ENCODE measurements around the gene NDUFA6. TPM values are rescaled to one million over a fixed set of nuclear protein-coding genes. Genes with fewer than 3 reads are reported as not detected.

The NDUFA6 gene
- total and polyA plus RNA-seq, 2 of the 13 experiments (the other 11 are each of a cell fraction or from before 2014, with no cell fraction given), result 68.5 to 87.8 TPM

DNA sequence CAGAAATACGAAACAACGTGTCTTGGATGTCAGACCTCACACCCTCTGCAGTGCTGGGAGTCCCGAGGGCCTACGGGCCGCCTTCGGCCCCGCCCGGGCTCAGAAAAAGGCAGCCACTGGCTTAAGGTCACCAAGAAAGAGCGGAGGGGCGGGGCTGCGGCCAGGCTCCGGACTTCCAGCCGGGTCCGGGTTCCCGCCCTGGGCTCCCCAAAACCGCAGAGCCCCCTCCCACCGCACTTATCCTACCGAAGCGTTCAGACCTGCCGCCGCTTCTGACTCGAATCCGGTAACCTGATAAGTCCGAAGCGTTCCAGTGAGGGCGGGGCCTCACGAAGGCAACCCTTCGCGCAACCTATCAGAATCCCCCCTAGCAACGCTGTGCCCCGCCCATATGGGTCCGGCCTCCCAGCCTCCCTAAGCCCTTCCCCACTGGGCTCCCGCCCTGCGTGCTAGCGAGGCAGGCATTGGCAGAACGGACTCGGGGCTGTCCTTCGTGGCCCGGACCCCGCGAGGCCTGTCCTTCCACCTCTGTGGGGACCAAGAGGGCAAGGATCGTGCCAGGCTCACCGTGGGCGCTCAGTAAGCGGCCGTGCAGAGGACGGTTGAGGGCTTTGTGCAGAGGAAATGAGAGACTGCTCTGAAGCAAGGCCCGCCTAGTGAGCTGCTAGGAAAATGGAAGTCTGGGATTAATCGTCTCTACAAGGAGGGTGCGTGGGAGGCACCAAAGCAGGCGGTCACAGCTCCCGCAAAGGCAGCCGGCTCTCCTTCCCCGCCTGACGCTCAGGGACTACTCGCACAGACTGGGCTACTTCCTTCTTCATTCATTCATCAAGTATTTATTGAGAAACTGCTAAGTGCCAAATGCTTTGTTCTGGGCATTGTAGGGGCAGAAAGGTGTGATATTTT, 19.8 kb downstream of the NDUFA6 start, which contains the start of gene NAGA (continued):
- TF ChIP-seq, protein P1, sequence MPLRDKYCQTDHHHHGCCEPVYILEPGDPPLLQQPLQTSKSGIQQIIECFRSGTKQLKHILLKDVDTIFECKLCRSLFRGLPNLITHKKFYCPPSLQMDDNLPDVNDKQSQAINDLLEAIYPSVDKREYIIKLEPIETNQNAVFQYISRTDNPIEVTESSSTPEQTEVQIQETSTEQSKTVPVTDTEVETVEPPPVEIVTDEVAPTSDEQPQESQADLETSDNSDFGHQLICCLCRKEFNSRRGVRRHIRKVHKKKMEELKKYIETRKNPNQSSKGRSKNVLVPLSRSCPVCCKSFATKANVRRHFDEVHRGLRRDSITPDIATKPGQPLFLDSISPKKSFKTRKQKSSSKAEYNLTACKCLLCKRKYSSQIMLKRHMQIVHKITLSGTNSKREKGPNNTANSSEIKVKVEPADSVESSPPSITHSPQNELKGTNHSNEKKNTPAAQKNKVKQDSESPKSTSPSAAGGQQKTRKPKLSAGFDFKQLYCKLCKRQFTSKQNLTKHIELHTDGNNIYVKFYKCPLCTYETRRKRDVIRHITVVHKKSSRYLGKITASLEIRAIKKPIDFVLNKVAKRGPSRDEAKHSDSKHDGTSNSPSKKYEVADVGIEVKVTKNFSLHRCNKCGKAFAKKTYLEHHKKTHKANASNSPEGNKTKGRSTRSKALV (CRISPR knock-in tag; IDR thresholded peaks at IDR 0.05), result no peak
- TF ChIP-seq U2AF1 (optimal IDR thresholded peaks at IDR 0.05; ENCODE audit: low read depth, low read length) (peak; percentile 58), ZNF292 (CRISPR knock-in tag; IDR thresholded peaks at IDR 0.05; ENCODE audit: borderline replicate concordance, low read depth) (peak; percentile 29; the same call in 1 of the 2 replicates), EP300 (IDR thresholded peaks at IDR 0.05; ENCODE audit: low read depth in 2 of 2, low read length in 2 of 2) (no peak), EP300 (CRISPR knock-in tag; IDR thresholded peaks at IDR 0.05; ENCODE audit: borderline replicate concordance) (no peak; the same call in 1 of the 2 replicates), ZNF766 (CRISPR knock-in tag; IDR thresholded peaks at IDR 0.05; ENCODE audit: borderline replicate concordance) (no peak), FOXK2 (IDR thresholded peaks at IDR 0.05) (no peak), KLF15 (CRISPR knock-in tag; IDR thresholded peaks at IDR 0.05; ENCODE audit: borderline replicate concordance) (peak; percentile 87), ETV6 (CRISPR knock-in tag; conservative IDR thresholded peaks at IDR 0.05) (no peak; the same call in 1 of the 2 replicates), CREM (IDR thresholded peaks at IDR 0.05) (peak; percentile 46), CREM (CRISPR knock-in tag; IDR thresholded peaks at IDR 0.05) (peak; percentile 43; the same call in 1 of the 2 replicates), ZNF616 (CRISPR knock-in tag; IDR thresholded peaks at IDR 0.05; ENCODE audit: low read depth) (peak; percentile 76; the same call in 1 of the 2 replicates), ZSCAN22 (CRISPR knock-in tag; IDR thresholded peaks at IDR 0.05) (0 out of 2 replicates have a peak, but pooled peaks have one; percentile 27), ERF (CRISPR knock-in tag; IDR thresholded peaks at IDR 0.05) (peak; percentile 87), ZNF652 (CRISPR knock-in tag; IDR thresholded peaks at IDR 0.05; ENCODE audit: borderline replicate concordance, low read depth) (no peak), HOXA7 (CRISPR knock-in tag; IDR thresholded peaks at IDR 0.05) (0 out of 2 replicates have a peak, but pooled peaks have one; percentile 73), ZMYM3 (CRISPR knock-in tag; IDR thresholded peaks at IDR 0.05) (peak; percentile 69)
- TF ChIP-seq, protein P2, sequence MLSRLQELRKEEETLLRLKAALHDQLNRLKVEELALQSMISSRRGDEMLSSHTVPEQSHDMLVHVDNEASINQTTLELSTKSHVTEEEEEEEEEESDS (CRISPR knock-in tag; IDR thresholded peaks at IDR 0.05; ENCODE audit: borderline replicate concordance), result peak; percentile 52; the same call in 1 of the 2 replicates
- TF ChIP-seq, protein P3, sequence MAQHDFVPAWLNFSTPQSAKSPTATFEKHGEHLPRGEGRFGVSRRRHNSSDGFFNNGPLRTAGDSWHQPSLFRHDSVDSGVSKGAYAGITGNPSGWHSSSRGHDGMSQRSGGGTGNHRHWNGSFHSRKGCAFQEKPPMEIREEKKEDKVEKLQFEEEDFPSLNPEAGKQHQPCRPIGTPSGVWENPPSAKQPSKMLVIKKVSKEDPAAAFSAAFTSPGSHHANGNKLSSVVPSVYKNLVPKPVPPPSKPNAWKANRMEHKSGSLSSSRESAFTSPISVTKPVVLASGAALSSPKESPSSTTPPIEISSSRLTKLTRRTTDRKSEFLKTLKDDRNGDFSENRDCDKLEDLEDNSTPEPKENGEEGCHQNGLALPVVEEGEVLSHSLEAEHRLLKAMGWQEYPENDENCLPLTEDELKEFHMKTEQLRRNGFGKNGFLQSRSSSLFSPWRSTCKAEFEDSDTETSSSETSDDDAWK (CRISPR knock-in tag; IDR thresholded peaks at IDR 0.05), result no peak
- TF ChIP-seq, protein P4, sequence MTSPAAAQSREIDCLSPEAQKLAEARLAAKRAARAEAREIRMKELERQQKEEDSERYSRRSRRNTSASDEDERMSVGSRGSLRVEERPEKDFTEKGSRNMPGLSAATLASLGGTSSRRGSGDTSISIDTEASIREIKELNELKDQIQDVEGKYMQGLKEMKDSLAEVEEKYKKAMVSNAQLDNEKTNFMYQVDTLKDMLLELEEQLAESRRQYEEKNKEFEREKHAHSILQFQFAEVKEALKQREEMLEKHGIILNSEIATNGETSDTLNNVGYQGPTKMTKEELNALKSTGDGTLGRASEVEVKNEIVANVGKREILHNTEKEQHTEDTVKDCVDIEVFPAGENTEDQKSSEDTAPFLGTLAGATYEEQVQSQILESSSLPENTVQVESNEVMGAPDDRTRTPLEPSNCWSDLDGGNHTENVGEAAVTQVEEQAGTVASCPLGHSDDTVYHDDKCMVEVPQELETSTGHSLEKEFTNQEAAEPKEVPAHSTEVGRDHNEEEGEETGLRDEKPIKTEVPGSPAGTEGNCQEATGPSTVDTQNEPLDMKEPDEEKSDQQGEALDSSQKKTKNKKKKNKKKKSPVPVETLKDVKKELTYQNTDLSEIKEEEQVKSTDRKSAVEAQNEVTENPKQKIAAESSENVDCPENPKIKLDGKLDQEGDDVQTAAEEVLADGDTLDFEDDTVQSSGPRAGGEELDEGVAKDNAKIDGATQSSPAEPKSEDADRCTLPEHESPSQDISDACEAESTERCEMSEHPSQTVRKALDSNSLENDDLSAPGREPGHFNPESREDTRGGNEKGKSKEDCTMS (CRISPR knock-in tag; conservative IDR thresholded peaks at IDR 0.05), result no peak

Data from HepG2 (cell line).